Tongue (tissue), 2 donors: ENCODE data around the gene CREB5. TPM values are rescaled to one million over a fixed set of nuclear protein-coding genes. Genes with fewer than 3 reads are reported as not detected.

Source experiments
- DNase-seq: peaks from one replicate; pipeline ENCODE4 v3.0.0-alpha.2; 2015
- total RNA-seq: library from RNA; depleted of rRNA; stranded (reverse); fragments of >200 nt; gene quantifications from one replicate; pipeline ENCODE4 v1.2.3, GENCODE V29; 2014

The CREB5 gene
- total RNA-seq, 1 donor from 2014 or later: 30.5 TPM

DNA sequence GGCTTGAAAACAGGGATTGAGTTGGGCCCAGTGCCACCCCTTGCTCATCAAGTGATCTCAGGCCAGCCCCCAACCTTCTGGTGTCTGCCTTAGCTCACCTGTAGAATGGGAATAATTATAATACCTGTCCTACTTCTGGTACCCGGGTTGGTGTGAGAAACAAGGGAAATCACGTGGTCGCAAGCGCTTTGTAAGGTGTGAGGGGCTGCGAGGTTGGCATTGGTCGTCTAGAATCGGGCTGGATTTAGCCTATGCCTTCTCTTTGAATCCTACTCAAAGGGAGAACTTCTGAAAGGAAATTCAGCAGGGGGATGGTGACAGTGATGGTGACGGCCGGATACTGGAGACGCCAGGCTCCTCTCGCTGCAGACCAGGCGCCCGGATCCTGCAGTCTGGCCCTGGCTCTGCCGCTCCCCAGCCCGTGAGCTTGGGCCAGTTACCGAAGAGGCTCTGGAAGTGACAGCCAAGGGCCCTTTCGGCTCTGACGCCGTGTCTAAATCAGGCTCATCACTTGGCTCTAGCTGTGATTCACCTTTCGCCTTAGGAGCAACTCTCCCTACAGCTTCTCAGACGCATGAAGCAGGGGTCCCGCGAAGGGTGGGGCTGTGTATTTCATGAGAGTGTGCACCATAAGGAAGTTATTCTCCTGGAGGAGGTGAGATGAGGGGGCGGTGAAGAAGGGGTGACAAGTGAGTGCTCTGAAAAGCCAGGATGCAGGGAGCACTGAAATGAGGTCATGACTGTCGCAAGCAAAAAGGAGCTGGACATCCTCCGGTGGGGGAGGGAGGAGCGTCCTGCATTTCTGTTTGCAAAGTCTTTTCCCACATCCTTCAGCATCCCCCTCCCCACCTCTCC, 4.0 kb upstream of the CREB5 start:
- peak; percentile 34 for DNase-seq

DNA sequence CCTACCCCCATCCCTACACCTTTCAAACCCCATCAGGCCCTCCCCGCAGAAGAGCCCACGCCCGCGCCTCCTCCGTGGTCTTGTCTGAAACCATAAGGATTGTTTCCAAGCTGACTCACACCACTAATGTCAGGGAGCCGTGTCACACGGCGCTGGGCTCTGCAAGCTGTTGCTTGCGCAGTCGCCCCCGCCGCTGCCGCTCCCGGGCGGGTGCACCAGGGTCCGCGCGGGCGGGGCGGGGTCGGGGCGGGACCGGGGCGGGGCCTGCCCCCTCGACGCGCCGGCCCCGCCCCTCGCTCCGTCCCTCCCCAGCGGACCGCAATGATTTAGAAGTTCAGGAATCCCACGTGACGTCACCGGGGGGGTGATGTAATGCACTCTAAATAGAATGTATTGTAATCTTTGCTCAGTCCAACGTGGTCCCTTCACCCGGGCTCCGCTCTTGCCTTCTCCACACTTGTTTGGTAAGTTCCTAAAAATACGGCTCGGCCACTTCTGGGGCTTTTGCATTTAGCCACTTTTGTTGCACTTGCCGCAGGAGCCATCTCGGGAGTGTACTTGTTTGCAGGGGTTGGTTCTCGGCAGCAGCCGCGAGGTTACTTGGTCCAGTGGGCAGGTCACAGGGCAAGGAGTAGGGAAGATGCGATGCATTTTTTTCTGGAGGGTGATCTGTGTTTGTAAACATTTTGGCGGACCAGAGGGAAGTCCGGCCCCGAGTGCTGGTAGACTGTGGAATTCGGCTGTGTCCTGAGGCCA, 3.2 kb upstream of the CREB5 start:
- DNase-seq: peak; percentile 98

DNA sequence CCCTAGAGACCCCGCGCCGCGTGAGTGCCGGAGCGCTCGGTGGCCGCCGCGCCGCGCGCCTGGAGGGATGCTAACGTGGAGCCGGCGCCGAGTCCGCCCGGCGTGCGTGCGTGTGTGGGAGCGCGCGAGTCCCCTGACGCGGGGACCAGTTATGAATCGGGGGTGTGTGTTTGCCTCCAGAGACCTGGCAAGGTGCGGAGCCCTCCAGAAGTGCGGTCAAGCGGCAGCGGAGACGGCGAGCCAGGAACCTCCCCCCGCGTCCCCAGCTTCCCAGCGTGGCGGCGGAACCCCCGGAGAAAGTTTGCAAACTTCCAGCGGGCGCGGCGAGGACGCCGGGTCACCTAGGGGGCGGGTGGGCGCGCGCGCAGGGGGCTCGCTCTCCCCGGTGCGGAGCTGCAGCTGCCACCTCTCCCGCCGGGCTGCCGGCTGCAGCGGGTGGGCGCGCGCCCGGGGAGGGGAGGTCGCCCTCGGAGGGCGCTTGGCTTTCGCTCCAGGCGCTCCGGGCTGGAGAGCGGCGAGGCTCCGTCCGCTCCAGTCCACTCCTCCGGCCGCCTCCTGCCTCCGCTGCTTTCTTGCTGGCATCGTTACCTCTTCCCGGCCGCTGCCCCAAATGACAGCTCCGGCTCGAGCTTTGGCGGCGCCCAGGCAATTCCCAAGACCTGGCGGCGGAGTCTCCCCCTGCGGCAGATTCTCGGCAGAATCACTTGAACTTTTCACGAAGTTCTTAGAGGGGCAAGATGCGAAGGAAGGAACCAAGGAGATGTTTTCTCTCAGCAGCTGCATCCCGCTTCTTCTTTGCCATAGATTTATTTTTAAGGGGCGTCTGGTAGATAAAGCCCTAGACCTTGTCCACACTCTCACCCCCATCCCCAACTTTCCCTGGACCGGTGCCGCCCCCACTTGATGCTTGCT, 2.3 kb upstream of the CREB5 start:
- DNase-seq: peak; percentile 75

DNA sequence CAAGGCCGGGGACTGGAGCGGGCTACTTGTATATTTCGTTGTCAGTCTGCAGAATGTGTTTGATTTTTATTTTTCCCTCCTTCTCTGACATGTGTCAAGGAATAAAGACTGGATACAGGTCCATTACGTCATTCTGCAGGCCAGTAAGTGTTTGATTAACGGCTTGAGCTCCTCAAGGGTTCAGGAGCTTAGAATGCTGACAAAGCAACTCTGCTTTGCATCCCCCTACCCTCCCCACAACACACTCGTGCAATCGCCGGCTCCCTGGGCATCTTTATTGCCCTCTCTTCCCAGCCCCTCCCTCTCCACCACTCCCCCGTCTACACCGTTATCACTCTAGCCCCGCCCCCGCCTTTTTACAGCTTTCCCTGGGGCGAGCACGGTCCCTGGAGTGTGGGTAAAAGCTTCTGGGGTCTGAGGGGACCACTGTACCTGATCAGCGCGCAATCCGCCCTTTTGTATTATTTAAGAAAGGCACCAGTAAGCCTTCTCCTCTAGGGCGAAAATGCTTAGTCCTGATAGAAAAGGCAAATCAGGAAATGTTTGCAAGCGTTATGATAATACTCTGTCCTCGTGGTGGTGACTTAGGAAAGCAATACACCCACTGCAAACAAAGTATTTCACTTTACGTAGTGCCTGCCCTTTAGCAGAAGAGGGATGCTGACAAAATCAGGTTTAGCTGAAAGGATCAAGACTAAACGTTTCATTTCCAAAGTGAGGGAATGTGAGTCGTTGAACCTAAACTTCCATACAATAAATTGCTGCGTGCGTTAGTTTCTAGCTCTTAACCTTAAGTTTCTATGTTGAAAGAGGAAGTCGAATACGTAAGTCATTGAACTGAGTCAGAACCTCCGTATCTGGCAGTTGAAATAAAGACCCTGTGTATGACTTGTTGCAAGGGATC, 1.4 kb upstream of the CREB5 start:
- peak; percentile 65 for DNase-seq

DNA sequence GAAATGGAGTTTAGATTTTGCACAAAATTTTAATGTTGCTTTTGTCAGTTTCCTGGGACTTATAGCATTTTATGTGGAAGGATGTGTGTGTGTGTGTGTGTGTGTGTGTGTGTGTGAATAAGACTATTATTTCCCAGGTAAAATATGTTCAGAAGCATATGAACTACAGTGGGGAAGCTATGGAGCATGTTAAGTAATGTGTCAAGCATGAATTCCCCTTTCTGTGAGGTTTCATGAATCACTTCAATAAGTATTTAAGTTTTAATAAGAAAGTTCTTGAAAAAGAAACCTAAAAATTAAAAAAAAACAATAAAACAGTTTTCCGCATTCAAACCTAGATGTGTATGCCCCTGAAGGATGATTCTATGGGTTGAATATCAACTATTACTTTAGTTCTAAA, 693 bp downstream of the CREB5 start:
- no peak for DNase-seq

DNA sequence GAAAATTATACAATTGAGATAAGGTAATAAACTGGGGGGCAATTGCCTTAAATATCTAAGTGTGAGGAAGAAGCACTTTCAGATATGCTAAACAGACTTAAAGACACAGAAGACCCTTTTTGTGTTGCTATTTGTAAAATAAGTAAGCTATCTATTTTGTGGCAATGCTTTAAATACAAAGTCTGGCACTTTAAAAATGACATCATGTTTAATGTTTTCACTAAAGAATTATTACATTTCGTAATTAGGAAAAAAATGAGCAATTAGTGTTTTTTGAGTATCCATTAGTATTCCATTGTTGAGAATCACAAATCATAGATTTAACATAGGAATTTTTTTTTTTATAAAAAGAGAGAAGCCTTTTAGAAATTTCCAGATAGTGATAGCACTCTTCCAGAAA, 2.1 kb downstream of the CREB5 start:
- no peak for DNase-seq

DNA sequence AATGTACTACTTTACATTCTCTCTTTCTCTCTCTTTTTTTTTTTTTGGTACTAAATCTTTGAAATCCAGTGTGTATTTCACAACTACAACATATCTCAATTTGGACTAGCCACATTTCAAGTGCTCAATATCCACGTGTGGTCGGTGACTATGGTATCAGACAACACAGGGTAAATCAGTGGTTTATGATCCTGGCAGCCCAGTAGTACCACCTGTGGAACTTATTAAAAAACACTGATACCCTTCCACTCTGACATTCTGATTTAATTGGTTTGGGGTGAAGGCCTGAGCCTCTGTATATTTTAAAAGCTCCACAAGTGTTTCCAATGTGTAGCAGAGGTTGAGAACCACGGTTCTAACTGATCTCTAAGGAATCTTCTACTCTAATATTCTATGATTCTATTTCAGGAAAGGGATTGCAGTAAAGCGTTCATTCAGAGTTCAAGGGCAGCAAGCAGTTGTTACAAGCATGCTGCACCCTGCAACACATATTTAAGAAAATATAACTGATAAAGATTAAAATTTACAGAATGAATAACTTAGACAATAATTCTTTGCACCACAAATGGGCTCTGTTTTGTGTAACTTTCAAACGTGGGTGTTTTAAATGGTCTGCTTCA, 5.1 kb downstream of the CREB5 start:
- DNase-seq: no peak

DNA sequence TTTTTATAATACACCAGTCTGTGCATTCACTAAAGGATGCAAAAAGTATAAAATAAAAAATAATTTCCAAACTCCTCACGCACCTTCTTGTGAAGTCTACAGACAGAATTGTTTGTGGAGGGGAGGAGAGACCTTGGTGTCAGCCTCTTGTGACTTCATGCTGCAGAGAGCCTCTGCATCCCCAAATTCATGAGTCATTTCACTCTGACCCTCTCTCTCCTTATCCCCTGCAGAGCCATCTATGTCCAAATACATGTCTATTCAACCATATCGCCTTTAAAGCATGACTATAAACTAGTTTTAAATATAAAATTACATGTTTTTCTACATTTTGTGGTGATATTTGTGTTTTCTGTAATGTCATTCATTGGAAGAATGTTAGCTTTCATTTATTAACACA, 6.0 kb downstream of the CREB5 start:
- no peak for DNase-seq

DNA sequence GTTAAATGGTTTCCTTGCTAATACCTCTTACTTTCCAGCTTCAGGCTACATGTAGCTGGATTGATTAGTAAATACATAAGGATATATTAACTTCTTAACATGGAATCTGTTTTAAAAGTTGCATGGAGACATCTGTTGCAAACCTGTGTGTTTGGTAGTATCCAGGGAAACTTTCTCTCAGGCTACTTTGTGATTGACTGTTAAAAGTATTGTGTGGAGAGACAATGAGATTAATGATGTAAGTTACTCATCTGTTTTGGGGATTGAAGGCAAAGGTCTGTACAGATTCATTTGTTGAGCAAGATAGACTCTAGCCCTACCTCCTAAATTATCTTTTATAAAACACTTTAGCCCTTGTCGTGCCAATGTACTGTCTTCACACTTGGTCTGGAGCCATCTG, 6.6 kb downstream of the CREB5 start:
- DNase-seq: peak; percentile 38

DNA sequence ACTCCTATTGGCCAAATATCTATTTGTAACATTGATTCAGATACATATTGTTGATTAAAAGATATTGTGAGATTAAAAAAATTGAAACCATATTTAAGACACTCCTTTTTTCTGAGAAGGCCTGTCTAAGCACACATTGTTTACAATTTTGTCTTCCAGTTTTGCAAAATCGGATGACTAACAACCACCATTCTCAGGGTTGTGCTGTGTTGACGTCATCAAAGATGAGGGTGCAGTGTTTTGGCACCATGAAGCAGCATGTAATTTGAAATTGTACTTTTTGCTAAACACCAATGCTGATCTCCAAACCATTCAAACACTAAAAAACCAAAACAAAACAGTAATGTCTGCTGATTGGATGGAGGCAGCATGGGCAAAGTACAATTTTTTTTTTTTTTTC, 7.4 kb downstream of the CREB5 start:
- DNase-seq: no peak

DNA sequence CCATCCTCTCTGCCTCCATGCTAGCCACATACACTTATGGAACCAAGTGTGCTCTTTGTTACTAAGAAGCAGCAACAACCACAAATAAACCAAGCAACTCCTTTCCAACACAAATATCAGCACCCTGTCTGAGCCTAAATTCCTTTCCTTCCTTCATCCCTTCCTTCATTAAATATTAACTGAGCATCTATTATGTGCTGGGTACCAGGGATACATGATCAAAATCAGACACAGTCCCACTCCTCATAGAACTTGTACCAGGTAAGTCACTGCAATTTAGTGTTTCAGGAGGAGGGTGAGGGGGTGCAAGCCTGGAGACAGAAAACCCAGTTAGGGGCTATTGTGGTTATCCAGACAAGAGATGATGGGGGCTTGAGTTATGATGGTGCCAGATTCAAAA, 10.8 kb downstream of the CREB5 start:
- no peak for DNase-seq

DNA sequence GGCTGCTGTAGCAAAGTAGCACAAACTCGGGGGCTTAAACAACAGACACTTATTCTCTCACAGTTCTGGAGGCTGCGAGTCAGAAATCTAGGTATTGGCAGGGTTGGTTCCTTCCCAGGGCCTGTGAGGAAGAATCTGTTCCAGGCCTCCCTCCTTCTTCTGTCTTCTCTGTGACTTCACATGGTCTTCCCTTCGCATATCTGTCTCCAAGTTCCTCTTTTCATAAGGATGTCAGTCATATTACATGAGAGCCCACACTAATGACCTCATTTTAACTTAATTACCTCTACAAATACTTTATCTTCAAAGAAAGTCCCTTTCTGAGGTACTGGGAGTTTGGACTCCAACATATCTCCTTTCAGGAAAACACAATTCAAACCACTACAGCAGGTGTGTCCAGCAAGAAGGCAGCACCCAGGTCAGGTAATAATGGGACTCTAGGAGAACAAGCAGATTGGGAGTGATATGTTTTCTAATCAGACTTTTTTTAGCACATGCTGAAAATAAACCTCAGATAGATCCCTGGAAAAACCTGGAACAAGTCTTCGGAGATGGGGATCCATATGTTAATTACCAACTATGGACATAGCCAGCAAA, 11.7 kb downstream of the CREB5 start:
- no peak for DNase-seq

DNA sequence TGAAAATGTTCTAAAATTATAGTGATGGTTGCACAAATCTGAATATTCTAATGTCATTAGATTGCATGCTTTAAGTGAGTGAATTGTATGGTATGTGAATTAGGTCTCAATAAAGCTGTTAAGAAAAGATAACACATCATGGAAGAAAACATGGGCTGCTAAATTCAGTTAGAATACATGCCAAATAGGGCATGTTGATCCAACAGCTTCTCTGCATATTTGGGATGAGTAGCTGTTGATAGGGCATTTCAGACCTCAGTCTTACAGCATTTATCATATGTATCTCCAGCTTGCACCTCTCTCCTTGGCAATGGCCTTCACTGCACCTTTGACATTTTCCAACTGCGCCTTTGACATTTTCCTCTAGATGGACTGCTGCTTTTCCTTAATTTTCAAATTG, 13.2 kb downstream of the CREB5 start:
- no peak for DNase-seq

DNA sequence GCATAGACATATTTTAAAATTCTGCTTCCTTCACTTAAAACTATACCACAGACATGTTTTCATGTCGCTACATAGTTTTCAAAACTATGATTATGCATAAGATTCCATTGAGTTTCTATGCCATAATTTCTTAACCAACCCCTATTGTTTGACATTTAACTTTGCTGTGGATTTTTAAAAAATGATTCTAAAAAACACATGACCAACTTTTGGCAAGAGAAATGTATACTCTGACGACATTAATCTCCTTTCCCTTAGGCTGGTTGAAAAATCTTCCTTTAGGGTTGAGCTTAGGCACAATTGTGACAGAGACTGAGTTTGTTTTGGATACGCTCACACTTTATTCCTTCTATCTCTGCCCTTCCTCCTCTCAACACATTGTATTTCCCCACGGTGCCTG, 14.9 kb downstream of the CREB5 start:
- no peak for DNase-seq

DNA sequence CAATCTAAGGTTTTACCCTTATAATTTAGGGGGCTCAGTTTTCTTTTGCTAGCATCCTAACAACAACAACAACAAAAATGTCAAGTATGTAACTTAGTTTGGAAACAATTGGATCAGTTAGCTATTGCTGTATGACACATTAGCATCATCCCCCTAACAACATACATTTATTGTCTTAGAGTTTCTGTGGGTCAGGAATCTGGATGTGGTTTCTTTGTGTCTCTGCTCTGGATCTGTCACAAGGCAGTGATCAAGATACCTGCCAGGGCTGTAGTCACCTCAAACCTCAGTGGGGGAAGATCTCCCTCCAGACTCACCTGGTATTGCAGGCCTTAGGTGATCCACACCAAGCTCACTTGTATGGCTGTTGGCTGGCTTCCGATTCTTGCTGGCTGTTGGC, 18.3 kb downstream of the CREB5 start:
- DNase-seq: no peak

DNA sequence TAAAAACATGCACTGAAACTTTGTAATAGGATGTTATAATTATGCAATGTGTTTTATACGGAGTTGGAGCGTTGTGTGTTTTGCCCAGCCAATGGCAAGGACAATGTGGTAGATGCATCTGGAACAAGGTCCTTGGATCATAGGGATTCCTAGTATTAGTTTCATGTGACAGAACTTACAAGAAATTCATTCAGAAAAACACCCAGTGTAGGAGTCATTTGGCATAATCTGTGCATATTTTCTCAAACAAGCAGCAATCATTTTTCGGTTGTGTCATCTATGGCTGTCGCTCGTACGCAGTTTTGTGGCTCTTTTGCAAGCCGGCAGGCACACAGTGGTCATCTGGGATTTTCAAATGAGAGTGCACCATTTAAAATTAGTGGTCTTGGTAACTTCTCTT, 19.8 kb downstream of the CREB5 start:
- no peak for DNase-seq

DNA sequence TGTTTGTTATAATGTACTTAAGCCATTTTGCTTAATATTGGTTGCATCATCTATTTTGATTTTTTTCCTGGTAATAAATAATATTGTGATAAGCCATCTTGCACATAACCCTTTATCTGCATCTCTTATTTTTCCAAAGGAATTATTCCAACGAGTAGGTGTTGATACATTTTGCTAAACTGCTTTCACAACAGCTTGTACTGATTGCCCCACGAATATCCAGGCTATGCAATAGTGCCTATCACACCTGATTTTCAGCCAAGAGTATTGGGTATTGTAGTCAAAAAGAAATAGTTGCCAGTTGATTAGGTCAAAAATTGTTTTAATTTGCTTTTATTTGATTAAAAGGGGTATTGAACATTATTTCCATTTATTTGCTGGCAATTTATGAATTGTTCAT, 20.7 kb downstream of the CREB5 start:
- DNase-seq: no peak

DNA sequence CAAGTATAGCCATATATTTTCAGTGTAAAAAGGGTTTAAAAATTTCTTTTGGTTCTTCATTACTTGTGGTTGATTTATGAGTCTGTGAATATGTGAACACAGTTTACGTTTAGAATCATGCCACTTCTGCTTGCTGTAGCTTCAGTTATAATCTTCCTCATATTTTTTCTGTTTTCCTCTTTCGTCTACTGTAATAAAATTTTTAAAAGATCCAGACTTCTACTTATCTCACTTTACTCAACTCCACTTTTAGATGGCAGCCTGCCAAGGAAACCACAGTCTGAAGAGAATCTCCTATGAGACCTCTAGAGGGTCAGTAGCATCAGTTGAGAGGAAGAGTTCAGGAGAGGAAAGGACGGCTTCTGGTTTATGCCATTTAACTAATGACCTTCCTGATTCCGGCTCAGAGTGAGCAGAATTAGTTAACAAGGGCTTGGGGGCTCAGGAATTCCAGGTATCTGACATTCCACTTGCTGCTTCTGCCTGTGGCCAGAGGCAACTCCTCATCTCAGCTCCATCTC, 21.4 kb downstream of the CREB5 start:
- no peak for DNase-seq

DNA sequence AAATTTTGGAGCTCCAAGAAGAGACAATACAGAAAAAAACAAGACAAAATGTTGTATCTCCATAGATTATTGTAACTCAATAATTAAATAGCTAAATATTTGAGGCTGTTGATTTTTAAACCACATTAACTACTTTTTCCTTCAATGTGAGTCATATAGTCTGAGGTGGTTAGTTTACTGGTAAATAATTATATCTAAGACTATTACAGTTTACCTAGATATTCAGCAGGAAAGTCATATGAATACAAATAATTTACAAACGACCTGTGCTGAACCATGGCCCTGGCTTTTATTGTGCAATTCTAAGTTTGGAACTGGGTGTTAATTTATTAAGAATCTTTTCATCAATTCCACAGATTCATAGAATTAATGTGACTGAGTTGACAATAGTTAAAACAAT, 22.2 kb downstream of the CREB5 start:
- no peak for DNase-seq

DNA sequence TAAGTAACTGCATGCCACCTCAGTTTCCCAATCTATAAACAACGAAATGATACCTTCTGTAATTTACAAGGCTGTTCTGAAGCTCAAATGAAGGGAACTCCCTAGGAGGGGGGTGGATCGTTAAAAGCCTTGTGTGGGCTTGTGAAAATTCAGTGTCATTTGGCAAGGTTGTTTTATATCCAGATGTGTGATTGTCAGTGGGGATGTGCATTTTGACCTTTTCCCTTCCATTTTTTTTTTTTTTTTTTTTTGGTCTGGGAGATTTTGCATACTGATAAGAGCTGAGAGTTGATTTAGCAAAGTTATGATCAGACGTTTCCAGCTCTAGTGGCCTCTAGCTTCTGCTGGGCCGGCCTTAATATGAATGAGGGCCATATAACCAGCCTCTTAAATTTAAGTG, 22.8 kb downstream of the CREB5 start:
- no peak for DNase-seq
